Activated CD8-positive, alpha-beta T cell treated with anti-CD3 and anti-CD28 coated beads for 36 hours (primary cell): Measurements from ENCODE around the gene ZC3H15. TPM values are rescaled to one million over a fixed set of nuclear protein-coding genes. Genes with fewer than 3 reads are reported as not detected.

Experiments
- ATAC-seq: fragments of 200-7000 bp; cut with Tn5 transposase; one replicate; pipeline ENCODE4 v1.10.0; 2021; ENCODE audit warnings: mild to moderate bottlenecking, moderate library complexity
- CTCF ChIA-PET: fragments of 350-600 bp; sonication (Branson Sonifier 250); formaldehyde crosslinking; loops from one replicate; lab custom pipeline; 2021; ENCODE audit warnings: antibody characterized with exemption; lab: Charles Lee
- POLR2A ChIA-PET: fragments of 350-600 bp; sonication (Branson Sonifier 250); formaldehyde crosslinking; loops from one replicate; lab custom pipeline; 2021; ENCODE audit warnings: antibody characterized with exemption; lab: Charles Lee
- DNase-seq: peaks from one replicate; pipeline ENCODE4 v3.0.0-alpha.2; 2020
- H3K27ac Mint-ChIP-seq: one replicate; pipeline ENCODE4 v1.8.0; 2021; ENCODE audit warnings: mild to moderate bottlenecking, mixed read lengths
- H3K27me3 Mint-ChIP-seq: one replicate; pipeline ENCODE4 v1.8.0; 2021; ENCODE audit warnings: mixed read lengths
- H3K36me3 Mint-ChIP-seq: one replicate; pipeline ENCODE4 v1.8.0; 2021; ENCODE audit warnings: low read depth, mixed read lengths
- H3K4me1 Mint-ChIP-seq: one replicate; pipeline ENCODE4 v1.8.0; 2021; ENCODE audit warnings: low read depth, mixed read lengths
- H3K4me3 Mint-ChIP-seq: one replicate; pipeline ENCODE4 v1.8.0; 2021; ENCODE audit warnings: mild to moderate bottlenecking, moderate library complexity, mixed read lengths
- H3K9me3 Mint-ChIP-seq: one replicate; pipeline ENCODE4 v1.8.0; 2021; ENCODE audit warnings: mixed read lengths
- CTCF ChIP-seq: fragments of 200-600 bp; IDR thresholded peaks from one replicate; pipeline ENCODE4 v1.8.0; 2022; ENCODE audit warnings: antibody characterized with exemption, mild to moderate bottlenecking
- intact Hi-C: fragments of 100-400 bp; cut with micrococcal nuclease; formaldehyde crosslinking; loops from one replicate; pipeline ENCODE4 v1.10.0; 2022
- total RNA-seq, 2 experiments: library from RNA; stranded (reverse); gene quantifications; one replicate each; pipeline ENCODE4 v1.2.3, GENCODE V29; 2021

ZC3H15 gene
- total RNA-seq, 2 experiments from 2014 or later: 101 to 106 TPM

GRCh38 chr2:186523791-186524190, 37.7 kb downstream of the ZC3H15 start:
- Mint-ChIP-seq H3K27me3 (no peaks in the 10 kb centered on the region), H3K9me3 (no peaks in the 10 kb centered on the region), H3K27ac (no peak overlapping the region), H3K4me1 (no peaks in the 10 kb centered on the region), H3K36me3 (peaks cover 23% of the 10 kb centered on the region), H3K4me3 (no peak overlapping the region)
- no peak for TF ChIP-seq CTCF
- POLR2A ChIA-PET: interaction anchor here (1.1 kb wide), 1 partner anchor 66 kb away, joined by 4 read pairs; the partner anchor contains the start of gene ITGAV
- CTCF ChIA-PET: interaction anchor here (0.7 kb wide), 1 partner anchor 20 kb away, joined by 3 read pairs; no protein-coding TSS in a partner anchor
- DNase-seq: no peak
- no peak for ATAC-seq
- intact Hi-C loops: no loop called here

DNA sequence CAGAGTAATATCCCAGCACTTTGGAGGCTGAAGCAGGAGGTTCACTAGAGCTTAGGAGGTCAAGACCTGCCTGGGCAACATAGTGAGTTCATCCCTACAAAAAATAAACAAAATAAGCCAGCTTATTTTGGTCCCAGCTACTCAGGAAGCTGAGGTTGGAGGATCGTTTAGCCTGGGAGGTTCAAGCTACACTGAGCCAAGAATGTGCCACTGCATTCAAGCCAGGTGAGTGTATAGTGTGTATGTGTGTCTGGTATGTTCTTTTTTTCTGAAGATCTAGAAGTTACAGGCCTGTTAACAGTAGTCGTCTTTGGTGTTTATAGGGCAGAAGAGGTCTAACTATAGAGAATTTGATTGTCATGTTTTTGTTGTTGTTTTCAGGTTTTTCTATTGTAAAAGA, 40.2 kb downstream of the ZC3H15 start:
- no peak for DNase-seq
- no peak for TF ChIP-seq CTCF
- Mint-ChIP-seq H3K27ac (no peak overlapping the region), H3K4me1 (no peaks in the 10 kb centered on the region), H3K27me3 (no peaks in the 10 kb centered on the region), H3K4me3 (no peak overlapping the region), H3K36me3 (peaks cover 5% of the 10 kb centered on the region), H3K9me3 (no peaks in the 10 kb centered on the region)
- ATAC-seq: no peak
- CTCF ChIA-PET: no interaction called here
- POLR2A ChIA-PET: no interaction called here
- intact Hi-C loops: no loop called here

DNA sequence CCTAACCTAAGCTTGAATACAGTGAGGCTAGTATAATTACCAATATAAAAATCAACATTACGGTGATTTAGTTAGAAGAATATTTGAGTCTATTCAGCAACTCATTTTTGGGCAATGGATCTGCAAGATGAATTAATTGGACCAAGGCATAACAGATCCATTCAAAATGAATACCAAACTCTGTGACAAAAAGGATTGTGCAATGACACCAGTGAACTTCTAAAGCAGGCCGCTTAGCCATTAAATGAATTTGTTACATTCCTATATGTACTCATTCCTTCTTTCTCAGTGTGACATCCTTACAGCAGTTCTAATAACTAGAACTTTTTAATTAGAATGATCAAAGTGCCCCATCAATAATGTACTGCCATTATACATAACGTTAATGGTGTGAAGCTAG, 44.3 kb downstream of the ZC3H15 start:
- Mint-ChIP-seq H3K27me3 (no peaks in the 10 kb centered on the region), H3K27ac (no peak overlapping the region), H3K36me3 (no peaks in the 10 kb centered on the region), H3K4me1 (no peaks in the 10 kb centered on the region), H3K9me3 (no peaks in the 10 kb centered on the region), H3K4me3 (no peak overlapping the region)
- CTCF ChIA-PET: no interaction called here
- intact Hi-C loops: no loop called here
- DNase-seq (no peak), ATAC-seq (no peak)
- POLR2A ChIA-PET: no interaction called here
- no peak for TF ChIP-seq CTCF

DNA sequence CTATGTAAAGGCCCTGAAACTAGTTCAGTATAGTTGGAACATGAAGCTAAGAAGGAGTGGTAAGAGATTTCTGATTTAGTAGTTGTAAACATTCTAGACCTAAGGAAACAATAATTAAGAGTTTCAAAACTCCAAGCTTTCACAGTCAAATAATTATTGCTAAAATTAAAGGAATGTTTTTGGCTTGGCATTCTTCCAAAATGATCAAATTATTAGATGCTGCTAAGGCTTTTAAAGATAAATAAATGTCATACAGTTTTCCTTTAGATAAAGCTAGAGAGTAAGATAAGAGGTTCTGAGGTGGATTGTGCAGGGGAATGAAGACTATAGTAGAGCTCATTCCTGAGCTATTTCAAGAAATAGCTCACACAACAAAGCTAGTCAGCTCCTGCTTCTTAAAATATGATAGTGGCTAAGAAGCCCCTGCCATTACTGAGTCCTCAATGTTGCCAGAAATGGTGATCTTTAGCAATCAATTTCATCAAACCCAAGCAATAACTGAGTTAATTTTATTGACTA, 45.3 kb downstream of the ZC3H15 start:
- Mint-ChIP-seq H3K36me3 (no peaks in the 10 kb centered on the region), H3K4me1 (no peaks in the 10 kb centered on the region), H3K4me3 (no peak overlapping the region), H3K27ac (no peak overlapping the region), H3K9me3 (no peaks in the 10 kb centered on the region), H3K27me3 (no peaks in the 10 kb centered on the region)
- intact Hi-C loops: no loop called here
- no peak for TF ChIP-seq CTCF
- CTCF ChIA-PET: interaction anchor here (1.1 to 1.6 kb wide), 2 partner anchors 27 to 110 kb away, joined by 3 to 4 read pairs; no protein-coding TSS in a partner anchor
- ATAC-seq (no peak), DNase-seq (no peak)
- POLR2A ChIA-PET: interaction anchor here (0.5 to 0.7 kb wide), 2 partner anchors 59 to 267 kb away, joined by 3 read pairs; no protein-coding TSS in a partner anchor

GRCh38 chr2:186532891-186533290, 46.8 kb downstream of the ZC3H15 start:
- TF ChIP-seq CTCF: no peak
- DNase-seq (no peak), ATAC-seq (no peak)
- no peaks in the 10 kb centered on the region for H3K9me3 Mint-ChIP-seq
- intact Hi-C loops: no loop called here
- no peaks in the 10 kb centered on the region for H3K4me1 Mint-ChIP-seq
- no peak overlapping the region for H3K27ac Mint-ChIP-seq
- H3K4me3 Mint-ChIP-seq: no peak overlapping the region
- ChIA-PET CTCF (no interaction called here), POLR2A (no interaction called here)
- no peaks in the 10 kb centered on the region for H3K36me3 Mint-ChIP-seq
- H3K27me3 Mint-ChIP-seq: no peaks in the 10 kb centered on the region
